ENCODE data around the gene FZD10.

FZD10 gene

GRCh38 chr12:130179191-130179590 is 16.9 kb downstream of the FZD10 start:
- DNase-seq (ENCODE audit: low spot score): no peak

GRCh38 chr12:130179621-130180020 is 17.4 kb downstream of the FZD10 start:
- DNase-seq (ENCODE audit: low spot score): no peak

- no peak for DNase-seq (ENCODE audit: low spot score)
These were observed 18.9 kb downstream of the FZD10 start for GRCh38 chr12:130181211-130181610.

- DNase-seq (ENCODE audit: low spot score): no peak
These were observed 21.5 kb downstream of the FZD10 start for GRCh38 chr12:130183585-130184370.

- no peak for DNase-seq (ENCODE audit: low spot score)
These were observed 22.3 kb downstream of the FZD10 start for GRCh38 chr12:130184404-130185090.

- no peak for DNase-seq (ENCODE audit: low spot score)
These were observed 23.5 kb downstream of the FZD10 start for GRCh38 chr12:130185455-130186391.

- no peak for DNase-seq (ENCODE audit: low spot score)
These were observed 24.5 kb downstream of the FZD10 start for GRCh38 chr12:130186651-130187268.

- no peak for DNase-seq (ENCODE audit: low spot score)
These were observed 30.5 kb downstream of the FZD10 start for GRCh38 chr12:130192642-130193345.

GRCh38 chr12:130194154-130194553 is 31.9 kb downstream of the FZD10 start:
- DNase-seq (ENCODE audit: low spot score): no peak

- DNase-seq (ENCODE audit: low spot score): no peak
These were observed 33.1 kb downstream of the FZD10 start for GRCh38 chr12:130195369-130195768.

GRCh38 chr12:130195776-130196175 is 33.5 kb downstream of the FZD10 start:
- DNase-seq (ENCODE audit: low spot score): no peak

GRCh38 chr12:130196827-130197226 is 34.6 kb downstream of the FZD10 start:
- no peak for DNase-seq (ENCODE audit: low spot score)

GRCh38 chr12:130198026-130198662 is 35.9 kb downstream of the FZD10 start:
- no peak for DNase-seq (ENCODE audit: low spot score)

GRCh38 chr12:130198663-130199060 is 36.4 kb downstream of the FZD10 start:
- no peak for DNase-seq (ENCODE audit: low spot score)

GRCh38 chr12:130199581-130200390 is 37.5 kb downstream of the FZD10 start:
- no peak for DNase-seq (ENCODE audit: low spot score)

GRCh38 chr12:130200445-130200844 is 38.2 kb downstream of the FZD10 start:
- DNase-seq (ENCODE audit: low spot score): no peak

GRCh38 chr12:130201037-130201436 is 38.8 kb downstream of the FZD10 start:
- DNase-seq (ENCODE audit: low spot score): no peak

GRCh38 chr12:130202201-130202600 is 39.9 kb downstream of the FZD10 start:
- no peak for DNase-seq (ENCODE audit: low spot score)

GRCh38 chr12:130203151-130203550 is 40.9 kb downstream of the FZD10 start:
- no peak for DNase-seq (ENCODE audit: low spot score)

GRCh38 chr12:130204541-130204953 is 42.3 kb downstream of the FZD10 start:
- DNase-seq (ENCODE audit: low spot score): no peak
